ENCODE measurements around the gene UCMA. TPM values are rescaled to one million over a fixed set of nuclear protein-coding genes. Genes with fewer than 3 reads are reported as not detected.

Gene UCMA
- total RNA-seq, 3 donors from 2014 or later: not detected

DNA sequence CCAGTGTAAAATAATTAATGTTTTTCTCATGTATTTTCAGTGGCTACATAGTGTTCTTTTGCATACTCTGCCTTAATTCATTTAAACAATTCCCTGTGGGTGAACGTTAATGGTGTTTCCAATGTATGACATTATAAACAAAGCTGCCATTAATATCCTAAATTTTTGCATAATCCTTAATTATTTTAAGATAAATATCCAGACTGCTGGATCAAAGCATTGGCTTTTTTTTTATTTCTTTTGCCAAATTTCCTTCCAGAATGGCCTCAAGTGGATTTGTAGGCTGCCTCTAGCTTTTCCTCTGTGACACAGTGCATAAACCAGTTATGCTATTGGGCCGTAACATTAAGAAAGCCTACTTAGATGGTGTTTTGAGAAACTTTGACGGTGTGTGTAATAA lies 43.4 kb downstream of the UCMA start:
- no peak for DNase-seq (ENCODE audit: low spot score in 2 of 2)
- Histone ChIP-seq H3K36me3 (no peaks in the 10 kb centered on the region), H3K27ac (no peak overlapping the region), H3K4me3 (no peak overlapping the region), H3K9me3 (no peaks in the 10 kb centered on the region), H3K4me1 (no peaks in the 10 kb centered on the region), H3K27me3 (no peaks in the 10 kb centered on the region)
- intact Hi-C loops (cut with DNase I; ENCODE audit: low total_unique reads): no loop called here
- TF ChIP-seq POLR2A (IDR thresholded peaks at IDR 0.05) (no peak), POLR2AphosphoS5 (IDR thresholded peaks at IDR 0.05) (no peak)
- TF ChIP-seq, protein P1, sequence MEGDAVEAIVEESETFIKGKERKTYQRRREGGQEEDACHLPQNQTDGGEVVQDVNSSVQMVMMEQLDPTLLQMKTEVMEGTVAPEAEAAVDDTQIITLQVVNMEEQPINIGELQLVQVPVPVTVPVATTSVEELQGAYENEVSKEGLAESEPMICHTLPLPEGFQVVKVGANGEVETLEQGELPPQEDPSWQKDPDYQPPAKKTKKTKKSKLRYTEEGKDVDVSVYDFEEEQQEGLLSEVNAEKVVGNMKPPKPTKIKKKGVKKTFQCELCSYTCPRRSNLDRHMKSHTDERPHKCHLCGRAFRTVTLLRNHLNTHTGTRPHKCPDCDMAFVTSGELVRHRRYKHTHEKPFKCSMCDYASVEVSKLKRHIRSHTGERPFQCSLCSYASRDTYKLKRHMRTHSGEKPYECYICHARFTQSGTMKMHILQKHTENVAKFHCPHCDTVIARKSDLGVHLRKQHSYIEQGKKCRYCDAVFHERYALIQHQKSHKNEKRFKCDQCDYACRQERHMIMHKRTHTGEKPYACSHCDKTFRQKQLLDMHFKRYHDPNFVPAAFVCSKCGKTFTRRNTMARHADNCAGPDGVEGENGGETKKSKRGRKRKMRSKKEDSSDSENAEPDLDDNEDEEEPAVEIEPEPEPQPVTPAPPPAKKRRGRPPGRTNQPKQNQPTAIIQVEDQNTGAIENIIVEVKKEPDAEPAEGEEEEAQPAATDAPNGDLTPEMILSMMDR (IDR thresholded peaks at IDR 0.05): no peak

DNA sequence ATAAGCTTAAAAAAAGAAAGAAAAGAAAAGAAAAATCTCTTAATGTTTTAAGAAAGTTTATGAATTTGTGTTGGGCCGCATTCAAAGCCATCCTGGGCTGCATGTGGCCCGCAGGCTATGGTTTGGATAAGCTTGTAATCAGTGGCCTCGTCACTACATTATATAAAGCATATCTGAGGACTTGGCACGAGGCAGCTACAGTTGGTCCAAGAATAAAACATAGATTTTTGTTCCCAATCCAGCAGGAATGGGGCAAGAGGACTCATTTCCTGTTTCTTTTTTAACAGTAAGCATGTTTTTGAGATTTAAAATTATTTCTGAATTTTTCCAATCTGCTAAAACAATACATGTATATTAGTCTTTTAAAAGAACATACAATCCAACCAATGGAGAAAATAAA lies 44.2 kb downstream of the UCMA start:
- TF ChIP-seq, protein P1 (IDR thresholded peaks at IDR 0.05): no peak
- TF ChIP-seq POLR2AphosphoS5 (IDR thresholded peaks at IDR 0.05): no peak
- TF ChIP-seq POLR2A (IDR thresholded peaks at IDR 0.05): no peak
- no peaks in the 10 kb centered on the region for H3K36me3 ChIP-seq

DNA sequence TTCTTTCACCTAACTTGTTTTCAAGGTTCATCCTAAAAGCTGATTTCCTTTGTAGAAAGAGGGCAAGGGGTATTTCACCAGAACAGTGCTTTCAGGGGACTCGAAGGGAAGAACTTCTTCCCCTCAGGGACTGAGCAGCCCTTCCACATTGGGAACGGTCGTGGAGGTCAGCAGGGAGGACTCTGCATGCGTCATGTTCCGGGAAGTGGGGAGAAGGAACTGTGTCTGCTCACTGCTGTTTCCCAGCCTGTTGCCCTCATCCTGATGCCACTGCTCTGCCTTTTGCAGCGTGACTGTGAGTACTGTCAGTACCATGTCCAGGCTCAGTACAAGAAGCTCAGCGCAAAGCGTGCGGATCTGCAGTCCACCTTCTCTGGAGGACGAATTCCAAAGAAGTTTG lies 45.6 kb downstream of the UCMA start:
- TF ChIP-seq POLR2A (IDR thresholded peaks at IDR 0.05) (no peak), POLR2AphosphoS5 (IDR thresholded peaks at IDR 0.05) (peak in 1 of 3 donors; percentile 47)
- TF ChIP-seq, protein P1 (IDR thresholded peaks at IDR 0.05): no peak
- Histone ChIP-seq H3K4me3 (no peak overlapping the region), H3K27ac (no peak overlapping the region), H3K27me3 (no peaks in the 10 kb centered on the region), H3K9me3 (no peaks in the 10 kb centered on the region), H3K36me3 (no peaks in the 10 kb centered on the region), H3K4me1 (no peaks in the 10 kb centered on the region)
- no peak for DNase-seq (ENCODE audit: low spot score in 2 of 2)
- intact Hi-C loops (cut with DNase I; ENCODE audit: low total_unique reads): no loop called here

More for the DNA sequence above, 44.2 kb downstream of the UCMA start:
- no peaks in the 10 kb centered on the region for H3K9me3 ChIP-seq
- intact Hi-C loops (cut with DNase I; ENCODE audit: low total_unique reads): no loop called here
- DNase-seq (ENCODE audit: low spot score in 2 of 2): no peak
- no peak overlapping the region for H3K27ac ChIP-seq
- H3K27me3 ChIP-seq: no peaks in the 10 kb centered on the region
- H3K4me1 ChIP-seq: no peaks in the 10 kb centered on the region
- no peak overlapping the region for H3K4me3 ChIP-seq

DNA sequence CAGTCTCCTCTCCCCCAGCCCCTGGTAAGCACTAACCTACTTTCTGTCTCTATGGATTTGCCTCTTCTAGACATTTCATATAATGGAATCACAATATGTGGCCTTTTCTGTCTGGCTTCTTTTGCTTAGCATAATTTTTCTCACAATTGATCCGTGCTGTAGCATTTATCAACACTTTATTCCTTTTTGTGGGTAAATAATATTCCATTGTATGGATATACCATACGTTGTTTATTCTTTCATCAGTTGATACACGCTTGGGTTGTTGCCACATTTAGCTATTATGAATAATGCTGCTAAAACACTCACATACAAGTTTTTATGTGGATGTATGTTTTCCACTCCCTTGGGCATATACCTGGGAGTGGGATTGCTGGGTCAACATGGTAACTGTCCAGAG lies 47.0 kb downstream of the UCMA start:
- intact Hi-C loops (cut with DNase I; ENCODE audit: low total_unique reads): no loop called here
- Histone ChIP-seq H3K27ac (no peak overlapping the region), H3K36me3 (no peaks in the 10 kb centered on the region), H3K27me3 (no peaks in the 10 kb centered on the region), H3K4me3 (no peak overlapping the region), H3K9me3 (no peaks in the 10 kb centered on the region), H3K4me1 (no peaks in the 10 kb centered on the region)
- TF ChIP-seq POLR2A (IDR thresholded peaks at IDR 0.05) (no peak), POLR2AphosphoS5 (IDR thresholded peaks at IDR 0.05) (no peak)
- TF ChIP-seq, protein P1 (IDR thresholded peaks at IDR 0.05): no peak
- no peak for DNase-seq (ENCODE audit: low spot score in 2 of 2)

DNA sequence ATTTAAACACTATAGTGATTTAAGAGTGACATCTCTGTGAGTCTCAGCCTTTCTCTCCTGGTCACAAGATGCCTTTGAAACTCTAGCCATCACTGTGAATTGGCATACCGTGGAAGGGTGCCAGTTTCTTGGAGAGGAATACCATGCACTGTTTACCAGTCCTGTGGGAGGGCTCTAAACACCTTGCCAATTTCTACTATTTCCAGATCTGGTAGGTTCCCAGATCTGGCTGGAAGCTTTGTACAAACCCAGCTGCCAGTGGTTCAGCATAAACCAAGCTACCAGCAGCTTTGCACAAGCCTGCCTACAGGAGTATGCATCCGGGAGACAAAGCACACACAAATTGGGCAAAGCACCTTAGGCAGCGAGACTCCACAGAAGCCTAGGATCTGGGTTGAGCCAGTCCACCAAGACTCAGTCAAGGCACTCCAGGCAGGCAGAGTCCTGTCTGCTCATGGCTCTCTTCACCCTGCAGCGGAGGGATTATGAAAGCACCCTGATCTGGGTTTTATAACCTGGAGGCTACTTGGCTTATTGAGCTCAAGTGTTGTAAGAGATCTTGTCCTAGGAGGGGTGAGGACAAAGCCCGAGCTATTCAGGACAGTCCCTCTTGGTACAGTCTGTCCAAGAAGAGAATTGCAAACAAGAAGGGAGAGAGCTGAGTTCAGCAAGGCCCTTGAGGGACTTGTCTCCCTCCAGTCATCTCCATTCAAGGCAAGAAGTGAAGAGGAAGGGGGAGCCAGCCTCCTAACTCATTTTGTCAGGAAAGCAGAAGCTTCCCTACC lies 49.3 kb downstream of the UCMA start:
- Histone ChIP-seq H3K9me3 (no peaks in the 10 kb centered on the region), H3K4me1 (no peaks in the 10 kb centered on the region), H3K27me3 (no peaks in the 10 kb centered on the region), H3K36me3 (no peaks in the 10 kb centered on the region), H3K4me3 (no peak overlapping the region), H3K27ac (peak overlapping the region in 1 of 2 donors; percentile 66)
- DNase-seq (ENCODE audit: low spot score in 2 of 2): peak in 1 of 2 donors; percentile 62
- intact Hi-C loops (cut with DNase I; ENCODE audit: low total_unique reads): no loop called here
- TF ChIP-seq POLR2AphosphoS5 (IDR thresholded peaks at IDR 0.05): no peak

All from breast epithelium (tissue), 4 donors.